Measurements from ENCODE around the gene RBMS3. TPM values are rescaled to one million over a fixed set of nuclear protein-coding genes. Genes with fewer than 3 reads are reported as not detected.

The RBMS3 gene
- total and polyA plus RNA-seq, 2 of the 13 experiments (the other 11 are each of a cell fraction or from before 2014, with no cell fraction given), result not detected

DNA sequence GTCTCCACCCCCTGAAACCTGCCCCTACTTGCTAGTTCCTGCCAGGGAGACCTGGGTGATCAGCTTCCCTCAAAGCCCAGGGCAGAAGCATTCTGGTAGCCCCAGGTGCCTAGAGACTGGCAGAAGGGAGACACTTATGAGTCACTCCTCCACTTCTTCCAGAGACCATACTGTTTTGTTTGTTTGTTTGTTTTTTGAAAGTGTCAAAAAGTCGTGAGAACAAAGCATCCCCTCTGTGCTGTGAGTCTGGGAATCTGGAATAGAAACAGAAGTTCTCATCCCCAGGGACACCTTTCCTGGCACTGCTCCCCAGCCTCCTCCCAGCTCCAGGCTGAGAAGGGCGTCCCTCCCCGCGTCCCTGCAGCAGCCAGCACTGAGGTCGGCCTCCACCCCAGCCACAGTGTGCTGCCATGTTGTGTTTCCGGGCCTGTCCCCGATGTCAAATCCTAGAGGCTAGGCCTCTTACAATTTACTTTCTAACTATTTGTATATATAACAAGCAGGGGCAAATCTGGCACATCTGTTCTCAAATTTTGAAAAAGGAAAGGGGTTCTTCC lies 573.0 kb downstream of the RBMS3 start:
- ATAC-seq (no peak), FAIRE-seq (no peak), DNase-seq (ENCODE audit: low spot score) (no peak)
- POLR2A ChIA-PET, result no interaction called here
- Histone ChIP-seq H3K9me3 (ENCODE audit: low read length) (no peaks in the 10 kb centered on the region), H3K27me3 (ENCODE audit: control insufficient read depth in 1 of 2, insufficient read depth in 2 of 2, low read length in 2 of 2) (no peaks in the 10 kb centered on the region; a peak in 1 of 5 replicates), H3K79me2 (ENCODE audit: insufficient read depth, low read length) (no peaks in the 10 kb centered on the region), H3K36me3 (replicated peaks in 1 of 2; ENCODE audit: control insufficient read depth in 1 of 2, insufficient read depth in 2 of 2, low read length in 2 of 2) (no peaks in the 10 kb centered on the region), H3K4me2 (ENCODE audit: low read depth, low read length) (no peak overlapping the region), H3K27ac (ENCODE audit: extremely low read length, insufficient read depth, low read length) (no peak overlapping the region), H2AFZ (ENCODE audit: low read length) (no peak overlapping the region), H3K4me1 (ENCODE audit: insufficient read depth, low read length) (no peaks in the 10 kb centered on the region), H3K9ac (ENCODE audit: insufficient read depth, low read depth, low read length) (no peak overlapping the region), H4K20me1 (ENCODE audit: insufficient read depth, low read length) (no peaks in the 10 kb centered on the region), H3K4me3 (replicated peaks in 1 of 3; ENCODE audit: insufficient read depth in 1 of 3, low read depth in 2 of 3, low read length in 3 of 3) (no peak overlapping the region)
- BruUV-seq (replicated peaks), result no TSS peak
- 17% methylated on average over 4 of the region's 7 CpGs for WGBS (ENCODE audit: low lambda C conversion rate)
- intact Hi-C loops (cut with micrococcal nuclease; ENCODE audit: unreplicated experiment), result no loop called here
- TF ChIP-seq GABPA (IDR thresholded peaks at IDR 0.05; ENCODE audit: low read depth, low read length) (no peak), GABPA (CRISPR knock-in tag; IDR thresholded peaks at IDR 0.05; ENCODE audit: low read depth) (no peak)
- TF ChIP-seq, protein P1, sequence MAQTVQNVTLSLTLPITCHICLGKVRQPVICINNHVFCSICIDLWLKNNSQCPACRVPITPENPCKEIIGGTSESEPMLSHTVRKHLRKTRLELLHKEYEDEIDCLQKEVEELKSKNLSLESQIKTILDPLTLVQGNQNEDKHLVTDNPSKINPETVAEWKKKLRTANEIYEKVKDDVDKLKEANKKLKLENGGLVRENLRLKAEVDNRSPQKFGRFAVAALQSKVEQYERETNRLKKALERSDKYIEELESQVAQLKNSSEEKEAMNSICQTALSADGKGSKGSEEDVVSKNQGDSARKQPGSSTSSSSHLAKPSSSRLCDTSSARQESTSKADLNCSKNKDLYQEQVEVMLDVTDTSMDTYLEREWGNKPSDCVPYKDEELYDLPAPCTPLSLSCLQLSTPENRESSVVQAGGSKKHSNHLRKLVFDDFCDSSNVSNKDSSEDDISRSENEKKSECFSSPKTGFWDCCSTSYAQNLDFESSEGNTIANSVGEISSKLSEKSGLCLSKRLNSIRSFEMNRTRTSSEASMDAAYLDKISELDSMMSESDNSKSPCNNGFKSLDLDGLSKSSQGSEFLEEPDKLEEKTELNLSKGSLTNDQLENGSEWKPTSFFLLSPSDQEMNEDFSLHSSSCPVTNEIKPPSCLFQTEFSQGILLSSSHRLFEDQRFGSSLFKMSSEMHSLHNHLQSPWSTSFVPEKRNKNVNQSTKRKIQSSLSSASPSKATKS (CRISPR knock-in tag; IDR thresholded peaks at IDR 0.05), result no peak
- in situ Hi-C loops (cut with HindIII; ENCODE audit: extremely low pct_ligation_motif_present, low pct_unique_long_range_greater_than_20kb), result no loop called here
- CTCF ChIA-PET (ENCODE audit: low intra/inter-chr PET ratio, low total read pairs), result no interaction called here

DNA sequence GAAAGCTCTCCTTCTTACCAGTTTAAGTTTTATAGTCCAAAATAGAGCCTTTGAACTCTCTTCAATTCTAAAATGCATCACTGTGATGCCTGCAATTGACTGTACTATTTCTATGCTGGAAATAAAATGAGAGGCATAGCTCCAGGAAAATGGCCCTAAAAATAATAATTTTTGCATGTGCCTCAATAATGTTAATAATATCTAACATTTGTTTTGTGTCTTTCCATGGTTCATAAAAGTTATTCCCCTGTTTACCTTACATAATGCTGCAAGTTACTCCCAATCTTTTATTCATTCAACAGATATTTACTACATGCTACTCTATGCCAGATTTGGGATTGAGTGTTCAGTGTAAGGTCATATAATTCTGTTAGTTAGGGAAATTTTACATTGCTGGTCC lies 574.0 kb downstream of the RBMS3 start:
- DNase-seq (ENCODE audit: low spot score), result no peak
- H3K4me2 ChIP-seq (ENCODE audit: low read depth, low read length), result no peak overlapping the region
- CTCF ChIA-PET (ENCODE audit: low intra/inter-chr PET ratio, low total read pairs), result no interaction called here
- H3K4me3 ChIP-seq (replicated peaks in 1 of 3; ENCODE audit: insufficient read depth in 1 of 3, low read depth in 2 of 3, low read length in 3 of 3), result no peak overlapping the region
- no peak for FAIRE-seq
- no peak overlapping the region for H2AFZ ChIP-seq (ENCODE audit: low read length)
- TF ChIP-seq ZNF17 (CRISPR knock-in tag; IDR thresholded peaks at IDR 0.05) (no peak), ZNF331 (CRISPR knock-in tag; IDR thresholded peaks at IDR 0.05) (no peak), JUND (CRISPR knock-in tag; IDR thresholded peaks at IDR 0.05) (no peak), SRSF4 (IDR thresholded peaks at IDR 0.05; ENCODE audit: low read depth, low read length, poor library complexity, severe bottlenecking) (no peak), RBFOX2 (IDR thresholded peaks at IDR 0.05; ENCODE audit: low read depth, low read length) (no peak), ATAD3A (CRISPR knock-in tag; IDR thresholded peaks at IDR 0.05) (no peak), KMT2B (CRISPR knock-in tag; IDR thresholded peaks at IDR 0.05) (no peak), ZNF672 (CRISPR knock-in tag; IDR thresholded peaks at IDR 0.05) (no peak)
- TF ChIP-seq, protein P2, sequence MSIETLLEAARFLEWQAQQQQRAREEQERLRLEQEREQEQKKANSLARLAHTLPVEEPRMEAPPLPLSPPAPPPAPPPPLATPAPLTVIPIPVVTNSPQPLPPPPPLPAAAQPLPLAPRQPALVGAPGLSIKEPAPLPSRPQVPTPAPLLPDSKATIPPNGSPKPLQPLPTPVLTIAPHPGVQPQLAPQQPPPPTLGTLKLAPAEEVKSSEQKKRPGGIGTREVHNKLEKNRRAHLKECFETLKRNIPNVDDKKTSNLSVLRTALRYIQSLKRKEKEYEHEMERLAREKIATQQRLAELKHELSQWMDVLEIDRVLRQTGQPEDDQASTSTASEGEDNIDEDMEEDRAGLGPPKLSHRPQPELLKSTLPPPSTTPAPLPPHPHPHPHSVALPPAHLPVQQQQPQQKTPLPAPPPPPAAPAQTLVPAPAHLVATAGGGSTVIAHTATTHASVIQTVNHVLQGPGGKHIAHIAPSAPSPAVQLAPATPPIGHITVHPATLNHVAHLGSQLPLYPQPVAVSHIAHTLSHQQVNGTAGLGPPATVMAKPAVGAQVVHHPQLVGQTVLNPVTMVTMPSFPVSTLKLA (IDR thresholded peaks at IDR 0.05), result no peak
- no peaks in the 10 kb centered on the region; a peak in 1 of 5 replicates for H3K27me3 ChIP-seq (ENCODE audit: control insufficient read depth in 1 of 2, insufficient read depth in 2 of 2, low read length in 2 of 2)
- intact Hi-C loops (cut with micrococcal nuclease; ENCODE audit: unreplicated experiment), result loop anchor here (5.0 kb wide), 1 partner anchor 1893 kb away; no protein-coding TSS in a partner anchor
- BruUV-seq (replicated peaks), result no TSS peak
- H3K79me2 ChIP-seq (ENCODE audit: insufficient read depth, low read length), result no peaks in the 10 kb centered on the region
- no peaks in the 10 kb centered on the region for H3K9me3 ChIP-seq (ENCODE audit: low read length)
- no peak for ATAC-seq
- H3K9ac ChIP-seq (ENCODE audit: insufficient read depth, low read depth, low read length), result no peak overlapping the region
- H3K4me1 ChIP-seq (ENCODE audit: insufficient read depth, low read length), result no peaks in the 10 kb centered on the region
- in situ Hi-C loops (cut with HindIII; ENCODE audit: extremely low pct_ligation_motif_present, low pct_unique_long_range_greater_than_20kb), result no loop called here
- no peaks in the 10 kb centered on the region for H4K20me1 ChIP-seq (ENCODE audit: insufficient read depth, low read length)
- no peak overlapping the region for H3K27ac ChIP-seq (ENCODE audit: extremely low read length, insufficient read depth, low read length)
- no peaks in the 10 kb centered on the region for H3K36me3 ChIP-seq (replicated peaks in 1 of 2; ENCODE audit: control insufficient read depth in 1 of 2, insufficient read depth in 2 of 2, low read length in 2 of 2)
- POLR2A ChIA-PET, result no interaction called here
